Measurements from ENCODE around the gene CORO1C.
"Not testable (repeated sequence)": the region's sequence is repeated elsewhere in the genome, so short reads cannot be mapped to it uniquely, and the experiment has no call there.

CORO1C gene

DNA sequence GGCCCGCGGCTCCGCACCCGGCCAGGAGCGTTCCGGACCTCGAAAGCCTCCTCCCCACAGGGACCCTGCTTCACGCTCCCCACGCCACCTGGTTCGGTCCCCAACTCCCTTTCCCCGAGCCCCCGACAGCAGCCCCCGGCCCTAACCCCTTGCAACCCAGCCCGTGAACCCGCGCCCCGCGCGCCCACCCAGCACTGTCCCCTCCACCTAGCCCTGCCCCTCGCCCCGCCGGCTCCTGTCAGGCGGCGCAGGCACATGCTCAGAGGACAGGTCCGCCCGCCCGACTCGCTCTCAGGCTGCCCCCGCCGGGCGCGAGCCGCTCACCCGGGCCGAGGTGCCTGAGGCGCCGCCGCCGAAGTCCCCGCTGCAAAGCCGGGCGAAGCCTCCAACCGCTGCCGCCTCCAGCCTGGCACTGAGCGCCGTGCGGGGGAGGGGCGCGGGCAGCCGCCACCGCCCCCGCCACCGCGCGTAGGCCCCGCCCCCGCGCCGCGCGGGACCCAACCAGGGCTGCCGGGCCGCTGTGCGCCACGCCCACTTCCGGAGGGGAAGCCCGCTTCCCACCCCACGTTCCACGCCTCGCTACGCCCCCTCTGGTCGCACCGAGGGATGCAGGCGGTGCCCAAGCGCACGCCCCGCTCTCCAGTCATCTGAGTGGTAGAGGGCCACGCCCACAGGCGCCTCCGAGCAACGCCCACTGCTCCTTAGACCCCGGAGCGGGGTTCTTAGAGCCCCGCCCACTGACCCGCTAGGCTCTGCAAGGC is at the start of gene CORO1C:
TSS of gene CORO1C (minus strand) at position 414 of the 761 bp plus-strand sequence. CDS start 30,200 bp downstream, outside the sequence.
- peak; percentile 91 to 93 for DNase-seq

DNA sequence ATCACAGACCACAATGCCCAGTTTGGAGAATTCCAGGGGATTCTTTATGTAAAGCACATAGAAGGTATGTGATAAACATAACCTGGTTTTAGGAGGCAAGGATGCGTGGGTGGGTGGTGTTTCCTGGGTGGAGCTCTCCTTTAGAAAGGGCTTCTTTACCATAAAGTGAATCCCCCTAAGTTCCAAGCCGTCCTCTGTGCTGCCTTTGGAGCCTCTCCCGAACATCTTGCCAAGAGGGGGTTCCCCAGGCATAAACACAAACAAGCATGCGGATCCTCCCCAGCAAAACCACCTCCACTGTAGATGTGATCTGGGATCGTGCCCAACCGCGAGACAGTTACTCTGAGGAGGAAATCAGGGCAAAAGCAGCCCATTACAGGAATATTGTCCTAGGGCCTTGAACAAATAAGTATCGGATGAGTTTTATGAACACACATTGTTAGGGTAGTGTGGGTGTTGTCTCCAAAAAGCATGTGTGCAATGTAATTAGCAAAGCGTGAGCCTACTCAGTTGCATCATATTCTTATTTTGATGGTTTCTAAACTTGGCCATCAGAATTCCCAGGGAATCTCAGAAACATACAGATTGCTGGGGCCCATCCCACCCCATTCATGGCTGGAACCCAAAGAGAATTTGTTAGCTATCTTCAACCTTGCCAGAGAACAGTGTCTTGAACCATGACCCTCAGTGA is 48.8 kb upstream of the CORO1C start:
- DNase-seq: no peak

DNA sequence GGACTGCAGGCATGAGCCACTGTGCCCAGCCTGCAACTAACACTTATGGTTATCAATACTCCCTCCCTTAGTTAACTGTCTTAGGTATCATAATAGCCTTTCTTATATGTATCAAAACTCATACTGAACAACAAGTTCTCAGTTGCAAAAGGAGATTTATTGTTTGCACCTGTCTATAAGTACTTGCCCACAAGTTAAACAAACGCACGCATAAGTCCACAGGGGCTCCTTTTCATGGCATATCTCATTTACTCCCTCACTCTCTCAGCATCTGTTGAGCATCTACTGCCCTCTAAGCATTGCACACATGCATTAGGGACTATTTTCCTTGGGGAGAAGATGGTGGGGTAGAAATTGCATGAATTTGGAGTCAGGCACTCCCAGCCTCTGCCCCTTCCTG is 46.7 kb upstream of the CORO1C start:
- no peak for DNase-seq

DNA sequence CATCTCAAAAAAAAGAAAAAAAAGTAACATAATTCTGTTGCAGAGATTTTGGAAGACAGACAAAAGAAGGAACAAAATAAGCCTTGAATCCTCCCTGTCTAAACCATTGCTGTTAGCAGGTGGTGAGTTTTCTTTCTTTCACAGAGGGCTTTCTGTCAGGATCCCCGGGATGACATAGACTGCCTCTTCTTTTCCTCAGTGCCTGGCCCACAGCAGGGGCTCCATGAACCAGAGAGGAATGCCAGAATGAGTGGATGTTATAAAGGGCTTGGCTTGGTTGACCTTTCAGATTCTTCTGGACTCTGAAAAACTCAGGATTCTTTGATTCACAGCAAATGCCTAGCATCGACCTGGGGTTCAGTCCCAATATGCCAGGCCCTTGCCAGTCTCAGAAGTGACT is 45.8 kb upstream of the CORO1C start:
- no peak for DNase-seq

DNA sequence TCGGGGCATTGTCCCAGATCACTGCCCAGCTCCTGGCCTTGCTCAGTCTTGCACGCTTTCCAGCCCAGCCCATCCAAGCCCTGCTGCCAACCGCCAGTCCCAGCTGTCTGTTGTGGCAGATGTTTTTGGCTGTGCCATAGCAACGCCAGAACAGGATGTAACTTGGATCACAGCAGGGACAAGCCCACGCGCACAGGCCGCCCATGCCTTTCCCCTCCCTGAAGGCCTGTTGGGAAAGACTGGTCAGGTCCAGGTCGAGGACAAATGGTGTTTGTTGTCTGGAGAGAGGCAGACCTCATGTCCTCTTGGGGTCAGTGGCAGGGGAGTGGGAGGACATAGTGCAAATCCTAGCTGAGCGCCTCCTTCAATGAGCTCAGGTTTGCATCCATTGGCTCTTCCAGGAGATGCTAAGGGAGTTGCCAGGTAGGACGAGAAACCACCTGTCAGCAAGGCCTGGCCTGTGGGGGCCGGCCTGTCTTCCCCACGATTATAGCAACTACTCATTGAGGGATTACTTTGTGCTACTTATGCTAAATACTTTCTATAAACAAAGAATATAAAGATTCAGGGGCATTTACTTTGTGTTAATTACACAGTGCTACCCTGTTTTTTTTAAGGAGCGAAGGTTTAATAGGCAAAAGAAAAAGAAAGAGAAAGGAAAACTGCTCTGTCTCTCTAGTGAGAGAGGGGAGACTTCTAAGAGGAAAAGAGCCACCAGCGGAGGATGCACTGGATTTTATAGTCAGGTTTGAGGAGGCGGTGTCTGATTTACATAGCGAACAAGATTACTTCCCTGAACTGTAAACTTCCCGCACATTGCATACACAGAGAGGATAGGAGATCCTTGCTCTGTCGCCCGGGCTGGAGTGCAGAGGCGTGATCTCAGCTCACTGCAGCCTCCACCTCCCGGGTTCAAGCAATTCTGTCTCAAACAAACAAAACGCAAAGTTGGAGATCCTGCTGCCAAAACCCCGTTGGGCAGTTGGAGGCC is 42.8 kb upstream of the CORO1C start:
- DNase-seq: no peak

DNA sequence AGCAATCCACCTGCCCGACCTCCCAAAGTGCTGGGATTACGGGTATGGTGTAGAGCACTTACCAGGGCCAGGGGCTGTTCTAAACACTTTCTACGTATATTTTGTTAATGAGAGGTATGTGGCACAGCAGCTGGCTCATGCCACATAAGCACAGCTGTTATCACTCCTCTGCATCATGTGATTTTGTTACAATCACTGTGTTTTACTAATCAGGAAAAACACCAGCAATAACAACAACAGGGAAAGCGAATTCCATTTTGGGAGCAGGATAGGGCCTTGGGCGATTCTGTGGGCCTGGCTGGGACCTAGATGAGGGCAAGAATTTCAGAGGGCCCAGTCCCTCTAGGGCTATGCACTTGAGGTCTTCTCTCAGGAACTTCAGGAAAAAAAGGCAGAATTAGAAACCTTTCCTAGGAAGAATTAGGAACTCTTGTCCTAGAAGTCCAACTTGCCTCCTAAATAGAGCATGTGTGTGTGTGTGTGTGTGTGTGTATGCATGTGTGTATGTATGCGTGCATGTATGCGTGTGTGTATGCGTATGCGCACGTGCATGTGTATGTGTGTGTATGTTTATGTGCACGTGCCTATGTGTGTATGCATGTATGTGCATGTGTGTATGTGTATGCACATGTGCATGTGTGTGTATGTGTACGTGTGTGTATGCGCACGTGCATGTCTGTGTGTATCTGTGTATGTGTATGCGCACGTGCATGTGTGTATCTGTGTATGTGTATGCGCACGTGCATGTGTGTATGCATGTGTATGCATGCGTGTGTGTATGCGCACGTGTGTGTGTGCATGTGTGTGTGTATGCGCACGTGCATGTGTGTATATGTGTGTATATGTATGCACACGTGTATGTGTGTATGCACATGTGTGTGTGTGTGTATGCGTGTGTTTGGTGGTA is 41.8 kb upstream of the CORO1C start:
- no peak for DNase-seq

DNA sequence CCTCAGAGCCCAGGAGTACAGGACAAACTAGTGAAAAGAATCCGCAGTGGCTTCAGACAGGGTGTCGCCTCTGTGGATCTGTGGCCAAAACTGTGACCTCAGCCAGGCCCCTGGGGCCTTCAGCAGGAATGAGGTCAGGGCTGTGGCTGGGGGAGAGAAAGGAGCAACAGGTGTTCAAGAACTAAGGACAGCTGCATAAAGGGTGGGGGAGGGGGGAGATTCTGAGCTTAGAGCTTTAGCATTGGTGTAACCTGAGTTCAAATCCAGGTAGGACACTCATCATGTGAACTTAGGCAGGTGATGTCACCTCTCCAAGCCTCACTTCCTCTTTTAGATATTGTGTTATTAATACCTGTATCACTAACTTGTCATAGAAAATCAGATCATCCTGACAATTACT is 40.9 kb upstream of the CORO1C start:
- DNase-seq: no peak

DNA sequence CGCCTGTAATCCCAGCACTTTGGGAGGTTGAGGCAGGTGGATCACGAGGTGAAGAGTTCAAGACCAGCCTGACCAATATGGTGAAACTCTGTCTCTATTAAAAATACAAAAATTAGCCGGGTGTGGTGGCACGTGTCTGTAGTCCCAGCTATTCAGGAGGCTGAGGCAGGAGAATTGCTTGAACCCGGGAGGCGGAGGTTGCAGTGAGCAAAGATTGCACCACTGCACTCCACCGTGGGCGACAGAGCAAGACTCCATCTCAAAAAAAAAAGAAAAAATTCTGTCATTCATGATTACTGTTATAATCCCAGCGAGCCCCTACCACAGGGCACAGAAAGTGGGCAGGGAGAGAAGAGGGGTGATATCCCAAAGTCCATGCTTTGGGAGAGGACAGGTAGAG is 40.5 kb upstream of the CORO1C start:
- not testable (repeated sequence) for DNase-seq

DNA sequence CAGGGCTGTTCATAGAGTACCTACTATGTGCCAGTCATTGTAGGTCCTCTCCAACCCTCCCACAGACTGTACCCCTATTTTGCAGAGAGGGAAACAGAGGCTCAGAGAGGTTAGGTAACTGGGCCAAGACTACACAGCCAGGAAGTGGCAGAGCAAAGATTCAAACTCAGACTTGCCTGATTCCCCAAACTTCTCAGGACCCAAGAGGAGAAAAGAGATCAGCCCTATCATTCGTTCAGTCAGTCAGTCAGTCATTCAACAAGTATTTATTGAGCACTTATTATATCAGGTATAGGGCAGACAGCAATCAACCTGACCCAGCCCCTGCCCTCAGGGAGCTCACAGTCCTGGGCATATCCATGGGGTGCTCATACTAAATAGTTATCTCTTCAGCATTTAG is 39.6 kb upstream of the CORO1C start:
- no peak for DNase-seq

DNA sequence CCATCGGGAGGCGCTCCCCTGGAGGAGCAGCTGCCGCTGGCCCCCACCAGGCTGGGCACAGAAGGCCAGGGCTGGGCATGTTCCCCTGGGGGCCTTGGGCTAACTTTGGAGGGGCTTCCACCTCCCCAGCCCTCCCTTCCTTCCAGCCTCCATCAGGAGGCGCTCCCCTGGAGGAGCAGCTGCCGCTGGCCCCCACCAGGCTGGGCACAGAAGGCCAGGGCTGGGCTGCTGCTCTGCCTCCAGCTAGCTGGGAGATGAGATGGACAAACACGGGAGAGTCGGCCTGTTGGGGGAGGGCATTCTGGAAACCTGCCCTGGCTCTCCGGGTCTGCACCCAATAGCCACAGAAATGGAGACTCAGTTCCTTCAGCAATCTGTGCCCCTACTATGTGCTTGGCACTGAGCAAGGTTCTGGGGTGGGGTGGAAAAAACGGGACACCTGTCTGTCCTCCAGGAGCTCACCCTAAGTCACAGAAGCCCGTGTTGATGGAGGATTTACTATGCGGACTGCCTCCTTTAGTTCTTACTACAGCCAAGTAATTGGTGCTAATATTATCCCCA is 39.0 kb upstream of the CORO1C start:
- no peak for DNase-seq

DNA sequence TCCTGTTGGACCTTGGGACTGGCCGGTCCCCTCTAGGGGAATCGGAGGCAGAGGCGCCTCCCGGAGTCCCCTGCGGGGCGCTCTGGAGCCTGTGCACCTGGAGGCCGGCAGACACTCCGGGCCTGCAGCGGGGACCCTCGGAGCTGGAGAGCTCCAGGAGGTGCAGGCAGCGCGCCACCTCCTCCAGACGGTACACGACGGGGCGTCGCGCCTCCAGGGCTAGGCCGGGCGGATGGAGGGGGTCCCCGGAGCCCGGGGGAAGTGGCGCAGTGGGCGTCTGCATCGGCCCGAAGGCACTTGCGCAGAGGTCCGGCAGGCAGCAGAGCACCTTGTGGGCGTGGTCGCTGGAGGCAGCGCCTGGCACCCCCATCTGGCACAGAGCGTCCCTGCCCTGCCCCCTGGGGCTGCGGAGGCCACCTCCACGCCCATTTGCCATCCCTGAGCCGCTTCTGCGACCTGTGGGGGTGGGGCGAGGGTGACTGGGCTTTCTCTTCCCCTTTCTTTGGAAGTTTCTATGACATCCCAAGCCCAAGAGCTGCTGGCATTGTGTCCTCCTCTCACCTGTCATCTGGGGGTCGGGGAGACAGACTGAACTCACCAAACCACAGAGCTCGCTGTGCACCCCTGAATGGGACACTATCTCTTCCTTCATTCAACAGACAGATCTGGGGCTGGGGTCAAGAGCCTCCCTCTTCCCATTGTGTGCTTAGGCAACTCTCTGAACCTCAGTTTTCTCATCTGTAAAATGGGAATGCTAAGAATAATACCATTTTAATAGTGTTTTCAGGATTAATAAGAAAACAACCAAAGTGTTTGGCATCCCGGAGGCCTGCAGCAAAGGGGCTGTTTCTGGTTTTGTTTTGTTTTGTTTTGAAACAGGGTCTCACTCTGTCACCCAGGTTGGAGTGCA is 37.5 kb upstream of the CORO1C start:
- no peak for DNase-seq

DNA sequence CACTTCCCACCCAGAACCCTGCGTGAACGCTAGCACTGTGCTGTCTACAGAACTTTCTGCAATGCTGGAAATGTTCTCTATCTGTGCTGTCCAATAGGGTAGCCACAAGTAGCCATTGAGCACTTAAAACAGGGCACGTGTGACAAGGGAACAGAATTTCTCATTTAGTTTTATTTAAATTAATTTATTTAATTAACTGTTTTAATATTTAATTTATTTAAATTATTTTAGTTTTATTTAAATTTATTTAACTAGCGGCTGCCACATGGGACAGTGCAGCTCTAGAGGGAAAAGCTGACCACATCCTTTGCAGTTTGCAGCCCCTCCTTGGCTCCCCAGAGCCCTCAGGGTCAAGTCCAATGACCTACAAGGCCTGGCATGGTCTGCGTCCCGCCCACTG is 35.0 kb upstream of the CORO1C start:
- no peak for DNase-seq

DNA sequence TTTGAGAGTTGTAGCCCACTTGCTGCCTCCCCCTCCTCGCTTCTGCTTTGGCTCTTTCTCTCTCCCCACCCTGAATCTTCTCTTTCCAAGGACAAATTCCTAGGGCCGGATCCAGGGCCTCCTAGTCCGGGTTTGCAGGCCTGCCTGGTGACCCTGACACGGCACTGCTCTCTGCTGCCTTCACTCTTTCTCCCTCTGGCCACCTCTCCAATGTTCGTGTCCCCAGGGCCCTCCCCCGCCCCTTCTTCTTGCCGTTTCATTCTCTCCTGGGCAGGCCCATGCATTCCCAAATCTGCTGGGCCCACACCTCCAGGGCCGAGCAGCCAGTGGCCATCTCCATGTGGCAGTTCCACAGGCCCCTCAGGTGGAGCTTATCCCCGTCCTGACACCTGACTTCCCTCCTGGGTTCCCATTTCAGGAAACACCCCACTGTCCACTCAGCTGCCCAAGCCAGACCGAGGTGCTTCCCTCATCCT is 34.0 kb upstream of the CORO1C start:
- no peak for DNase-seq

DNA sequence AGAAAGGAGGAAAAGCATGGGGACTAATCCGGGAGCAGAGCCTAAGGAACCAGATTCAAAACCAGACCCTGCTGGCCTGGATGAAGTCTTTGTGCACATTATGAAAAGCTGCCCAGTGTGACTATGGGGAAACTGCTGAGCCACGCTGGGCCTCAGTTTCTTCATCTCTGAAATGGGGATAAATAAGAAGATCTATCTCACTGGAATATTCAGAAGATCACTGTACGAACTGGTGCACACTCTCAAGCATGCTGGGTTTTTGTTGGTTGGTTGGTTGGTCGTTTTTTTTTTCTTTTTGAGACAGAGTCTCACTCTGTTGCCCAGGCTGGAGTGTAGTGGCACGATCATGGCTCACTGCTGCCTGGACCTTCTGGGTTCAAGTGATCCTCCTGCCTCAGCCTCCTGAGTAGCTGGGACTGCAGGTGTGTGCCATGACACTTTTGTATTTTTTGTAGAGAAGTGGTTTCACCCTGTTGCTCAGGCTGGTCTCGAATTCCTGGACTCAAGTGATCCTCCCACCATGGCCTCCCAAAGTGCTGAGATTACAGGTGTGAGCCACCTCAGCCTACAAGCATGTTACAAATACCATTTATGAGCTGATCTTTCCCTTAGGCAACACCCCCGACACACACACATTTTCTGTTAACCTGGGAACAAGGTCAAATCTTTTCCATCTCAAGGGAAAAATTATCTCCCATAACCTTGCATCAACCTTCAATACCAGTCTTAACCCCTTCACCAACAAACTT is 33.4 kb upstream of the CORO1C start:
- no peak for DNase-seq

DNA sequence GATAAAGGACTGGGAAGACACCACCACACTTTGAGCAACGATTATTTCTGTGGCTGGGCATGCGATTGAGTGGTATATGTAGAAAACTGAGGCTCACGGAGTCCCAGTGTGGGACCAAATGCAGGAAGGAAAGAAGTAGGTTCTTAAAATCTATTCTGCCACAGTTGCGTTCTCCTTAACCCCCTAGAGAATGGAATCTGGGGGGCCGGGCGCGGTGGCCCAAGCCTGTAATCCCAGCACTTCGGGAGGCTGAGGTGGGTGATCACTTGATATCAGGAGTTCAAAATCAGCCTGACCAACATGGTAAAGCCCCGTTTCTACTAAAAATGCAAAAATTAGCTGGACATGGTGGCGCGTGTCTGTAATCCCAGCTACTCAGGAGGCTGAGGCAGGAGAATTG is 29.9 kb upstream of the CORO1C start:
- no peak for DNase-seq

DNA sequence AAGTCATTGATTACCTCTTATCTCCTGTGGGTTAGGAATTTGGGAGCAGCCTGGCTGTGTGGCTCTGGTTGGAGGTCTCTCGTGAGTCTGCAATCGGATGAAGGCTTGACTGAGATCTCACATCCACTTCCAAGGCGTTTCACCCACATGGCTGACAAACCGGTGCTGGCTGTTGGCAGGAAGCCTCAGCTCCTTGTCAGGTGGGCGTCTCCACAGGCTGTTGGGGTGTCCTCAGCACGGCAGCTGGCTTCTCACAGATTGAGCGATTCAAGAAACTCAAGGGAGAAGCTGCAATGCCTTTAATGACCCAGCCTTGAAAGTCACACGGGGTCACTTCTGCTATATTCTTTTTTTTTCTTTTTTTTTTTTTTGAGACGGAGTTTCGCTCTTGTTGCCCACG is 28.6 kb upstream of the CORO1C start:
- DNase-seq: no peak

DNA sequence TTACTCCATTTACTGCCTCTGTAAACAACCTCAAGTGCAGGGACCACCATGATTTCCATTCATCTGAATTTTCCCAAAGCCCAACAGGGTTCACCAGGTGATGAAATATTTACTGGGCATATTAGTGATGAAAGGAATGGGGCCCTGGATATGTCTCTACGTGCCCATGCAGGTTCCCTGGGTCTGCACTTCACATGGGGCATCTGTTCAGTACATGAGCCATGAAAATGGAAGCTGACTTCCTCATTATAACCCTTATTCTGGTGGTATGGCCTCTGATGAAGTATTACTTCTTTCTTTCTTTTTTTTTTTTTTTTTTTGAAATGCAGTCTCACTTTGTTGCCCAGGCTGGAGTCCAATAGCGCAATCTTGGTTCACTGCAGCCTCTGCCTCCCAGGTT is 26.5 kb upstream of the CORO1C start:
- no peak for DNase-seq

DNA sequence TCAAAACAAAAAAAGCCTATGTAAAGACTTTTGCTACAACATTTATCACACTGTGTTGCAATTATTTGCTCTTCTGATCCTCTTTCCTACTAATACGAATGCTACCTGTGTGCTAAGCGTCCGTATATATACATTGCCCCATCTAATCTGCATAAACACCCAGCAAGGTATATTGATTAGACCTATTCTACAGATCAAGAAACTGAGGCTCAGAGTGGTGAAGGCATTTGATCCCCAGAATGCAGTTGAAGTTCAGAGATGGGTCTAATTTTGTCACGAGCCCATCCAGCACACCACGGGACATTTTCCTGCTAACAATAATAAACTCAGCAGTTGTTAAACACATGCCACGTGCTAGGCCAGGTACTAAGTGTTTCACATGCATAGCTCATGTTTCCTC is 25.1 kb upstream of the CORO1C start:
- DNase-seq: no peak

DNA sequence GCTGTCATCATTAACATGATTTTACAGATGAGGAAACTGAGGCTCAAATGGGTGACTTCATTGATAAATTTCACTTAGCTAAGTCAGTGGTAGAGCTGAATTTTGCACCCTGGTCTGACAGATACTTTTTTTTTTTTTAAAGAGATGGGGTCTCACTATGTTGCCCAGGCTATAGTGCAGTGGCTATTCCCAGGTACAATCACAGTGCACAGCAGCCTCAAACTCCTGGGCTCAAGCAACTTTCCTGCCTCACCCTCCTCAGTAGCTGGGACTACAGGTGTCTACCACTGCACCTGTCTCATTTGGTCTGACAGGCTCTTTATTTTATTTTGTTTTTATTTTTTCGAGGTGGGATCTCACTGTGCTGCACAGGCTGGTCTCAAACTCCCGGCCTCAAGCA is 24.2 kb upstream of the CORO1C start:
- DNase-seq: no peak

DNA sequence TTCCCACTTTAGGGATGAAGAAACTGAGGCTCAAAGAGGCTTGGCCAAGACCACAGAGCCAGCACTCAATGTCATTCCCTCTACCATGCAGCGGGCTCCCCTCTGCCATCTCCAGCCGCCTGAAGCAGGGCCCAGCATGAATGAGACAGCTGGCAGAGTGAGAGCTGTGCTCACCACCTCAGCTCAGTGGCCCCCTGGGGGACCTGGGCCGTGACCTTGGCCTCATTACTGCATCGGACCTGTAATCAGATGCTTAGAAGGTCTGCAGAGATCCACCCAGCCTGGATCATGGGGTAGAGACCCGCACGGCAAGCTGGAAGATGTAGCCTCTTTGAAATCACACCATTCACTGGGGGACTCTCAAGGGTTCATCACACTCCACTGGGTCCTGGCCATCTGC is 22.7 kb upstream of the CORO1C start:
- no peak for DNase-seq
